Panc1 (cell line): Measurements from ENCODE around the gene FRY.

ENCODE experiments used
- CTCF ChIP-seq: fragments of 450-650 bp; IDR thresholded peaks from 2 replicates; pipeline ENCODE4 v1.5.1; 2017; ENCODE audit warnings: mild to moderate bottlenecking
- POLR2AphosphoS5 ChIP-seq: IDR thresholded peaks from 2 replicates; pipeline ENCODE4 v1.6.1; 2012; ENCODE audit warnings: mild to moderate bottlenecking, low read depth, low read length, moderate library complexity
- REST ChIP-seq, 2 experiments: IDR thresholded peaks; 2 replicates each; pipeline ENCODE4 v1.6.1; 2011 to 2012; ENCODE audit warnings: low read depth in 2 of 2, control low read depth in 1 of 2, low read length in 1 of 2, mild to moderate bottlenecking in 1 of 2, moderate library complexity in 1 of 2; ENCODE audit not compliant: insufficient read depth in 1 of 2

- TF ChIP-seq CTCF (no peak), POLR2AphosphoS5 (no peak), REST (IDR thresholded peaks at IDR 0.05; ENCODE audit: insufficient read depth in 1 of 2, low read depth in 2 of 2, low read length in 1 of 2) (no peak)
These were observed 136.6 kb downstream of the FRY start for GRCh38 chr13:32168131-32168530.
